GM12878 (cell line): ENCODE measurements around the gene EXOC4. TPM values are rescaled to one million over a fixed set of nuclear protein-coding genes. Genes with fewer than 3 reads are reported as not detected.

ENCODE experiments used
- ATAC-seq: fragments of 200-7000 bp; cut with Tn5 transposase; 3 replicates; pipeline ENCODE4 v1.9.1; 2020; ENCODE audit warnings: mild to moderate bottlenecking, moderate library complexity
- BruUV-seq: library from RNA; stranded (reverse); fragments of 400-500 nt; replicated peaks from 2 replicates; lab custom pipeline; 2021; lab: Mats Ljungman, UMichigan
- CTCF ChIA-PET: fragments of 300-600 bp; sonication (Branson Sonifier 250); formaldehyde crosslinking; extraction: SDS; loops from one replicate; lab custom pipeline; 2021; ENCODE audit warnings: inconsistent platforms; lab: Yijun Ruan, JAX
- POLR2A ChIA-PET: fragments of 350-600 bp; formaldehyde crosslinking; extraction: SDS; loops from one replicate; lab custom pipeline; 2021; ENCODE audit warnings: inconsistent platforms; lab: Charles Lee
- RAD21 ChIA-PET: fragments of 300-600 bp; sonication (Branson Sonifier 250); formaldehyde crosslinking; loops from one replicate; lab custom pipeline; 2023; ENCODE audit warnings: antibody characterized with exemption; ENCODE audit not compliant: unreplicated experiment; lab: Charles Lee
- SMC1A ChIA-PET: fragments of 300-600 bp; sonication (Branson Sonifier 250); formaldehyde crosslinking; loops from one replicate; lab custom pipeline; 2023; ENCODE audit not compliant: unreplicated experiment, uncharacterized antibody; lab: Charles Lee
- DNase-seq: peaks from one replicate; pipeline ENCODE4 v3.0.0-alpha.2; 2011; ENCODE audit warnings: low read depth, low spot score
- FAIRE-seq: peaks from 3 replicates; lab custom pipeline; 2011; peaks lifted over from hg19 to GRCh38; lab: Jason Lieb, UNC
- H2AFZ ChIP-seq: 2 replicates; pipeline ENCODE4 v1.6.0; 2011; ENCODE audit warnings: low read depth, low read length, control low read depth; ENCODE audit not compliant: control insufficient read depth
- H3K27ac ChIP-seq: 2 replicates; pipeline ENCODE4 v1.5.1; 2011; ENCODE audit warnings: control low read depth; ENCODE audit not compliant: control insufficient read depth, insufficient read depth
- H3K27me3 ChIP-seq, 2 experiments: replicated peaks in 1 of 2; 2 replicates each; pipeline versions ENCODE4 v1.6.0 to v1.6.1; 2011; ENCODE audit warnings: low read length in 1 of 2; ENCODE audit not compliant: control insufficient read depth in 2 of 2, insufficient read depth in 2 of 2
- H3K36me3 ChIP-seq, 2 experiments: 2 replicates each; pipeline ENCODE4 v1.5.1; 2011; ENCODE audit warnings: low read length in 1 of 2; ENCODE audit not compliant: control insufficient read depth in 2 of 2, insufficient read depth in 2 of 2
- H3K4me1 ChIP-seq: 2 replicates; pipeline ENCODE4 v1.6.1; 2011; ENCODE audit warnings: mild to moderate bottlenecking, low read length, moderate library complexity, mixed read lengths; ENCODE audit not compliant: control insufficient read depth, insufficient read depth
- H3K4me2 ChIP-seq: 2 replicates; pipeline ENCODE4 v1.6.0; 2011; ENCODE audit warnings: control low read depth; ENCODE audit not compliant: control insufficient read depth, insufficient read depth
- H3K4me3 ChIP-seq: fragments of 200-600 bp; sonication (generic); 2 replicates; pipeline ENCODE4 v1.5.1; 2016
- H3K79me2 ChIP-seq: 2 replicates; pipeline ENCODE4 v1.6.0; 2011; ENCODE audit warnings: low read length; ENCODE audit not compliant: control insufficient read depth, insufficient read depth
- H3K9ac ChIP-seq: 2 replicates; pipeline ENCODE4 v1.8.0; 2011; ENCODE audit warnings: low read length, control low read depth, mixed read lengths; ENCODE audit not compliant: control insufficient read depth, insufficient read depth
- H3K9me3 ChIP-seq: replicated peaks from 3 replicates; pipeline ENCODE4 v1.5.1; 2011; ENCODE audit warnings: mild to moderate bottlenecking, low read length; ENCODE audit not compliant: control insufficient read depth, insufficient read depth
- H4K20me1 ChIP-seq: 2 replicates; pipeline ENCODE4 v1.6.0; 2011; ENCODE audit not compliant: control insufficient read depth, insufficient read depth
- ATF7 ChIP-seq: fragments of 450-650 bp; IDR thresholded peaks from 2 replicates; pipeline ENCODE4 v1.6.1; 2016; ENCODE audit warnings: low read depth, mild to moderate bottlenecking
- BRCA1 ChIP-seq: IDR thresholded peaks from 2 replicates; pipeline ENCODE4 v1.6.1; 2011; ENCODE audit warnings: low read depth, low read length, improper control_type of control experiment
- CBX3 ChIP-seq: fragments of 200-600 bp; sonication (generic); IDR thresholded peaks from 2 replicates; pipeline ENCODE4 v1.6.1; 2016; ENCODE audit warnings: low read depth, borderline replicate concordance
- EP300 ChIP-seq, 2 experiments: fragments of 150-350 bp in 1 of 2; IDR thresholded peaks; 2 replicates each; pipeline ENCODE4 v1.6.1; 2011 to 2012; ENCODE audit warnings: low read depth in 2 of 2, low read length in 2 of 2, borderline replicate concordance in 1 of 2, improper control_type of control experiment in 1 of 2, inconsistent platforms in 1 of 2; ENCODE audit not compliant: control insufficient read depth in 1 of 2
- KAT2A ChIP-seq: conservative IDR thresholded peaks from 2 replicates; pipeline ENCODE4 v1.6.1; 2011; ENCODE audit warnings: low read depth, low read length; ENCODE audit not compliant: control insufficient read depth
- PBX3 ChIP-seq: IDR thresholded peaks from 2 replicates; pipeline ENCODE4 v1.6.1; 2011; ENCODE audit warnings: mild to moderate bottlenecking, low read depth, low read length, moderate library complexity; ENCODE audit not compliant: insufficient replicate concordance
- RAD51 ChIP-seq: fragments of 450-650 bp; IDR thresholded peaks from 2 replicates; pipeline ENCODE4 v1.6.1; 2016; ENCODE audit warnings: moderate library complexity, mild to moderate bottlenecking, inconsistent platforms
- SKIL ChIP-seq: fragments of 450-650 bp; IDR thresholded peaks from 2 replicates; pipeline ENCODE4 v1.6.1; 2017; ENCODE audit warnings: mild to moderate bottlenecking, low read depth, inconsistent platforms; ENCODE audit not compliant: poor library complexity, severe bottlenecking
- SMAD5 ChIP-seq: IDR thresholded peaks from 2 replicates; pipeline ENCODE4 v1.6.1; 2016; ENCODE audit warnings: antibody characterized with exemption, low read depth
- SREBF1 ChIP-seq: IDR thresholded peaks from 2 replicates; pipeline ENCODE4 v1.6.1; 2012; ENCODE audit warnings: mild to moderate bottlenecking, low read length
- STAT1 ChIP-seq: fragments of 450-650 bp; conservative IDR thresholded peaks from 2 replicates; pipeline ENCODE4 v1.6.1; 2014; ENCODE audit warnings: antibody characterized with exemption, mild to moderate bottlenecking
- TCF7 ChIP-seq: IDR thresholded peaks from 2 replicates; pipeline ENCODE4 v1.6.1; 2014; ENCODE audit warnings: antibody characterized with exemption, borderline replicate concordance
- ZBTB33 ChIP-seq: fragments of 450-650 bp; IDR thresholded peaks from 2 replicates; pipeline ENCODE4 v1.6.1; 2017; ENCODE audit warnings: mild to moderate bottlenecking
- ZNF217 ChIP-seq: fragments of 450-650 bp; IDR thresholded peaks from 2 replicates; pipeline ENCODE4 v1.6.1; 2017; ENCODE audit warnings: antibody characterized with exemption, mild to moderate bottlenecking
- WGBS: methylation state at CpG from one replicate; pipeline ENCODE4 v1.1.6; 2016; ENCODE audit warnings: low lambda C conversion rate; ENCODE audit not compliant: insufficient replicate concordance, insufficient coverage; ENCODE audit errors: missing lambda C conversion rate; 5-methylcytosine and 5-hydroxymethylcytosine counted together
- in situ Hi-C: fragments of 300-500 bp; cut with MboI; formaldehyde crosslinking; loops from 9 replicates; pipeline ENCODE4 v1.14.3; 2018; ENCODE audit warnings: mixed read lengths
- intact Hi-C: fragments of 100-400 bp; cut with micrococcal nuclease; formaldehyde crosslinking; loops from one replicate; pipeline ENCODE4 v1.14.2; 2022; ENCODE audit not compliant: unreplicated experiment
- polyA plus RNA-seq, 11 experiments: library from polyadenylated mRNA; depleted of rRNA in 4 of 11; unstranded in 6 of 11; stranded (reverse) in 5 of 11; fragments of >200 nt; fragmentation: Nextera tagmentation in 4 of 11; fragmentation: Illumina TruSeq in 1 of 11; extraction: Ambion mirVana in 4 of 11; extraction: Trizol in 1 of 11; gene quantifications; 1 replicate in 1 of 11; 2 replicates in 10 of 11; pipeline versions ENCODE4 v1.2.1 to v1.2.3, GENCODE V29; 2011 to 2016; ENCODE audit warnings: inconsistent platforms in 2 of 11, missing spikeins in 2 of 11, low read depth in 1 of 11
- total RNA-seq, 4 experiments: library from RNA; depleted of rRNA in 3 of 4; stranded (reverse); fragments of >200 nt in 3 of 4; fragmentation: Illumina TruSeq in 1 of 4; extraction: Trizol in 1 of 4; gene quantifications; 2 replicates each; pipeline versions ENCODE4 v1.2.1 to v1.2.3, GENCODE V29; 2013 to 2021

The EXOC4 gene
- total and polyA plus RNA-seq, 10 of the 15 experiments (the other 5 are each of a cell fraction or from before 2014, with no cell fraction given), result 13.2 to 44.5 (median 29.6) TPM

GRCh38 chr7:133652547-133652946 lies 399.7 kb downstream of the EXOC4 start (continued):
- TF ChIP-seq ZNF217 (no peak), CBX3 (no peak), SMAD5 (no peak), EP300 (IDR thresholded peaks at IDR 0.05; ENCODE audit: borderline replicate concordance in 1 of 2, control insufficient read depth in 1 of 2, low read depth in 2 of 2, low read length in 2 of 2) (no peak), KAT2A (no peak)
- TF ChIP-seq, all 136 proteins: peak for 0

- POLR2A ChIA-PET, result interaction anchor here (0.6 kb wide), 1 partner anchor 363 kb away, joined by 7 read pairs; no protein-coding TSS in a partner anchor
- FAIRE-seq, result no peak
- in situ Hi-C loops, result no loop called here
- H3K4me1 ChIP-seq, result no peaks in the 10 kb centered on the region
- no peak for TF ChIP-seq SREBF1
- no peak for TF ChIP-seq PBX3
- no peak for TF ChIP-seq TCF7
- no peak for TF ChIP-seq ATF7
- no peak for TF ChIP-seq RAD51
- no peak for TF ChIP-seq ZBTB33
- no peak for TF ChIP-seq BRCA1
- TF ChIP-seq STAT1, result no peak
- TF ChIP-seq SKIL, result no peak
- TF ChIP-seq, all 136 proteins: peak for 0
- WGBS, result 93% methylated on average over 4 of the region's 4 CpGs
- no TSS peak for BruUV-seq
- no peaks in the 10 kb centered on the region for H3K27me3 ChIP-seq
- no peak for ATAC-seq
- H3K79me2 ChIP-seq, result no peaks in the 10 kb centered on the region
- CTCF ChIA-PET, result no interaction called here
- no peaks in the 10 kb centered on the region for H3K9me3 ChIP-seq
- no peak overlapping the region for H2AFZ ChIP-seq
- DNase-seq, result no peak
- no peak overlapping the region for H3K4me2 ChIP-seq
- intact Hi-C loops, result no loop called here
- no peak overlapping the region for H3K4me3 ChIP-seq
- H4K20me1 ChIP-seq, result no peaks in the 10 kb centered on the region
- no peak overlapping the region for H3K27ac ChIP-seq
- no peaks in the 10 kb centered on the region for H3K36me3 ChIP-seq
- no peak overlapping the region for H3K9ac ChIP-seq
- RAD21 ChIA-PET, result no interaction called here
- SMC1A ChIA-PET, result interaction anchor here (1.2 kb wide), 1 partner anchor 23 kb away, joined by 4 read pairs; no protein-coding TSS in a partner anchor
These were observed 401.7 kb downstream of the EXOC4 start for GRCh38 chr7:133654547-133654946.
